Nephron progenitor cell (in vitro differentiated cells): ENCODE results near the gene SNED1.

ENCODE experiments used
- DNase-seq: peaks from one replicate; pipeline ENCODE4 v3.0.0; 2021
- H3K27ac Mint-ChIP-seq: 2 replicates; pipeline ENCODE4 v1.8.0; 2021; ENCODE audit warnings: mild to moderate bottlenecking, moderate library complexity, mixed read lengths
- H3K27me3 Mint-ChIP-seq: 2 replicates; pipeline ENCODE4 v1.8.0; 2021; ENCODE audit warnings: mild to moderate bottlenecking, low read depth, mixed read lengths; ENCODE audit not compliant: poor library complexity
- H3K36me3 Mint-ChIP-seq: 2 replicates; pipeline ENCODE4 v1.8.0; 2021; ENCODE audit warnings: low read depth, mixed read lengths
- H3K4me1 Mint-ChIP-seq: 2 replicates; pipeline ENCODE4 v1.8.0; 2021; ENCODE audit warnings: mixed read lengths
- H3K4me3 Mint-ChIP-seq: 2 replicates; pipeline ENCODE4 v1.8.0; 2021; ENCODE audit warnings: mild to moderate bottlenecking, moderate library complexity, mixed read lengths
- H3K9me3 Mint-ChIP-seq: 2 replicates; pipeline ENCODE4 v1.8.0; 2021; ENCODE audit warnings: mild to moderate bottlenecking, moderate library complexity, mixed read lengths
- CTCF ChIP-seq: fragments of 200-600 bp; sonication (generic); IDR thresholded peaks from 2 replicates; pipeline ENCODE4 v1.5.0; 2021; ENCODE audit warnings: antibody characterized with exemption

SNED1 gene

GRCh38 chr2:241020201-241020600, 21.8 kb downstream of the SNED1 start:
- no peak for DNase-seq
- H3K27me3 Mint-ChIP-seq = peaks cover 3% of the 10 kb centered on the region
- no peak for TF ChIP-seq CTCF
- no peak overlapping the region for H3K4me3 Mint-ChIP-seq
- no peaks in the 10 kb centered on the region for H3K36me3 Mint-ChIP-seq
- no peak overlapping the region for H3K27ac Mint-ChIP-seq
- peaks cover 44% of the 10 kb centered on the region for H3K9me3 Mint-ChIP-seq
- H3K4me1 Mint-ChIP-seq = no peaks in the 10 kb centered on the region

GRCh38 chr2:241020629-241021190, 22.3 kb downstream of the SNED1 start:
- peaks cover 3% of the 10 kb centered on the region for H3K27me3 Mint-ChIP-seq
- peak overlapping the region; percentile 36 for H3K27ac Mint-ChIP-seq
- TF ChIP-seq CTCF = no peak
- H3K4me1 Mint-ChIP-seq = no peaks in the 10 kb centered on the region
- peaks cover 49% of the 10 kb centered on the region for H3K9me3 Mint-ChIP-seq
- DNase-seq = no peak
- H3K4me3 Mint-ChIP-seq = no peak overlapping the region
- peaks cover 3% of the 10 kb centered on the region for H3K36me3 Mint-ChIP-seq

GRCh38 chr2:241025639-241026038, 27.2 kb downstream of the SNED1 start:
- Mint-ChIP-seq H3K4me1 (no peaks in the 10 kb centered on the region), H3K27me3 (peaks cover 19% of the 10 kb centered on the region), H3K4me3 (no peak overlapping the region), H3K36me3 (peaks cover 12% of the 10 kb centered on the region), H3K9me3 (peaks cover 76% of the 10 kb centered on the region), H3K27ac (no peak overlapping the region)
- DNase-seq = no peak
- TF ChIP-seq CTCF = no peak

- Mint-ChIP-seq H3K4me1 (no peaks in the 10 kb centered on the region), H3K4me3 (no peak overlapping the region), H3K27ac (no peak overlapping the region), H3K36me3 (peaks cover 12% of the 10 kb centered on the region), H3K27me3 (peaks cover 56% of the 10 kb centered on the region), H3K9me3 (peaks cover 41% of the 10 kb centered on the region)
- DNase-seq = no peak
- no peak for TF ChIP-seq CTCF
Measured at GRCh38 chr2:241029599-241030332, 31.3 kb downstream of the SNED1 start.

GRCh38 chr2:241030333-241030680, 31.9 kb downstream of the SNED1 start:
- no peak for DNase-seq
- H3K36me3 Mint-ChIP-seq = peaks cover 12% of the 10 kb centered on the region
- no peak overlapping the region for H3K4me3 Mint-ChIP-seq
- H3K9me3 Mint-ChIP-seq = peaks cover 36% of the 10 kb centered on the region
- peaks cover 62% of the 10 kb centered on the region for H3K27me3 Mint-ChIP-seq
- no peak for TF ChIP-seq CTCF
- H3K27ac Mint-ChIP-seq = no peak overlapping the region
- H3K4me1 Mint-ChIP-seq = no peaks in the 10 kb centered on the region

- peaks cover 30% of the 10 kb centered on the region for H3K9me3 Mint-ChIP-seq
- DNase-seq = no peak
- H3K4me3 Mint-ChIP-seq = no peak overlapping the region
- H3K4me1 Mint-ChIP-seq = no peaks in the 10 kb centered on the region
- peaks cover 9% of the 10 kb centered on the region for H3K36me3 Mint-ChIP-seq
- TF ChIP-seq CTCF = no peak
- H3K27me3 Mint-ChIP-seq = peaks cover 64% of the 10 kb centered on the region
- H3K27ac Mint-ChIP-seq = no peak overlapping the region
Measured at GRCh38 chr2:241030883-241031282, 32.5 kb downstream of the SNED1 start.
